ENCODE data around the gene LYPD6.
"Not testable (repeated sequence)": the region's sequence is repeated elsewhere in the genome, so short reads cannot be mapped to it uniquely, and the experiment has no call there.

Gene LYPD6

GRCh38 chr2:149330127-149331022 lies at the start of gene LYPD6:
Gene LYPD6 (plus strand): TSS chr2:149330587. CDS start chr2:149437709, 107,122 bp downstream.
- DNase-seq (ENCODE audit: low spot score): peak; percentile 48

DNA sequence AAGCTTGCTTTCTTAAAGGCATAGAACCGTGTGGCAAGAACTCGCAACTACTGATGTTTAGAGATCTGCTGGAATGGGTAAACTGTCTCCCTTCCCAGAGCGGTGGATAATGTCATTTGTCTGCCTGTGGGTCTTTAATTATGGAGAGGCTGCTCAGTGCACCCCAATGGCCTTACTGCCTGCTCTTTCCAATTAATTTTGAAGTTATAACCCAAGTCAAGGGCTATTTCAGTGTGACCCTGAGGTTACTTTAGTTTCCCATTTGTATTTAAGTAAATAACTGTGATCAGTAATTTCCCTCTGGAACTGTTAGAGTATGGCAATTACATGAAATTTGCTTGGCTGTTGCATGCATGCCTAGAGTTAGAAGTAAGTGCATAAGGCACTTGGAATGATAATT lies 48.9 kb upstream of the LYPD6 start:
- no peak for DNase-seq (ENCODE audit: low spot score)

DNA sequence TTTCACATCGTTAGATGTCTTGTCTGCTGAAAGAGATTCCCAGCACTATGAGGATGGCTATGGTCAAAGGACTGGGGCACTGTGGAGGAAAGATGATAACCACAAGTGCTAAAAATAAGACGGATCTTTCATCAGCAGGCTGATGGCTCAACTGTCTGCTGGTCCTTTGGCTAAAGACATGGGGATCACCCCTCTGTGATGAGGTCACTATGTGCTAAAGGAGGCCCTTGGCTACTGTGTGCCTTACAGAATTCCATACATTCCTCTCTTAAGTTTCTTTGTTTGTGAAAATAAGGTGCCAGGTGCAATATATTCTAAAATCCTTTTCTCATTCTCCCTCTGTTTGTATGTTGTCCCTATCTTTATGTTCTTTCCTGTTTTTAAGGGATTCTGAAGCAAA lies 39.7 kb upstream of the LYPD6 start:
- DNase-seq (ENCODE audit: low spot score): no peak

DNA sequence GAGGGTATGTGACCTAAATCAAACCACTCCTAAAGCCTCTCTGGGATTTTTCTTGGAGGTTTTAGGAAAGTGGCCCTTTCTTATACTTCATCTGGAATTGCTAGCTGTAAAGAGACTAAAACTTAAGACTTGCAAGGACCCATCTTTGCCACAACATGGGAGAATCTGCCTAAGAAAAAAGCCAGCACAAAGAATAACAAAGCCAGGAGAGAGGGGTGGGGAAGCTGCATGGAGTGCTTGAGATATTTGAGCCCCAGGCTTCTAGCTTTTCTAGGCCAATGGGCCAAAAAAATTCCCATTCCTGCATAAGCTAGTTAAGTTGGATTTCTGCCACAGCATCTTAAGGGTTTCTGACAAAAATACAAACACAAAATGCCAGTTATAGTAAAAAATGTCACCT lies 38.5 kb upstream of the LYPD6 start:
- DNase-seq (ENCODE audit: low spot score): no peak

DNA sequence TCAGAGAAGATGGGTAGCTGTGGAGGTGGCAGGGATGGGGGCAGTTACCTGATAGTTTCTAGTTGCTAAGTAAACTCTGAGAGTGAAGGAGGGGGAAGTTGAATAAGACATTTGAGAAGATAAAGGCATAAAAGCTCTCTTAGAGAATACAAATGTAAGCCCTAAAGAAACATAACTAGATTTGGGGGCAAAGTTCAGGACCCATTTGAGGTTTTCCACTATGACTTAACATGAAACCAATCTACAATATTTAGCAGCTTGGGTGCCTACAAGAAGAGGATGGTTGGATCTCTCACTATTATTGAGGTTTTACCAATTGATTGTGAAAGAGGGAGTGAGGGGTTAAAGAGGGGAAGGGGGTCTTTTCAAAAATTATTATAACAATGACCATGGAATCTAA lies 34.4 kb upstream of the LYPD6 start:
- DNase-seq (ENCODE audit: low spot score): no peak

DNA sequence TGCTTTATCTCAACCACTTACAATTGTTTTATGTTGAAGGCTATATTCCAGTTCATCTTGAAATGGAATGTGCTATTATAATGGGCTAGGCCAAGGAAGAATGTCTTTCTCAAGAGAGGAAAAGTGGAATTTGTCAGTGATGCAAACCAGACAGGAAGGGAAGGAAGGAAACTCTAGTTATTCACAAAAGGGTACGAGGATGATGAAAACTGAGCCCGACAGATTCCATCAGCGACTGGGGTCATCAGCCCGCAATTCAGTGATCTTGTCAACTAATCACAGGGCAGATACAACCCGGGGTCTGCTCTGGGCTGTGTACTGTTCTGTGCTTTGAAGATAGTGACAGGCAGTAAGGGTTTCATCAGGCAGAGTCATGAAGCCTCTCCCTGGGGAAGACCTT lies 23.4 kb upstream of the LYPD6 start:
- DNase-seq (ENCODE audit: low spot score): no peak

DNA sequence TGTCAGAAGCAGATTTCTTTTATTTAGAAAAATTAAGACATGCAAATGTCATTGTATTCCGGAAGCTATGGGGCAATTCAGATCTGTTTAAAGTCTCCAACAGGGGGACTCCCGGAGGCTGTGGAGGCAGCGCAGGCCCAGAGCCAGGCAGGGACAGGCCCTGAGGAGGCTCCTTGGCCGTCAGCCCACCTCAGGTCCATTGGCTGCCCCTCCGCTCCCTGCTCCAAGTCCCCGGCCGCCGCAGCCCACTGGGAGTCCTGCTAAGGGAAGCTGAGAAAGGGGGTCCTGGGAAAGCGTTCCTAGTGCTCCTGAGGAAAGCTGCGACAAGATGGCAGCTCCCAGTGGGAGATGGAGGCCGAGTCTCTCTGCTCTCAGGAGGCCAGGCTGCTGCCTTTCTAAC lies 20.0 kb upstream of the LYPD6 start:
- no peak for DNase-seq (ENCODE audit: low spot score)

DNA sequence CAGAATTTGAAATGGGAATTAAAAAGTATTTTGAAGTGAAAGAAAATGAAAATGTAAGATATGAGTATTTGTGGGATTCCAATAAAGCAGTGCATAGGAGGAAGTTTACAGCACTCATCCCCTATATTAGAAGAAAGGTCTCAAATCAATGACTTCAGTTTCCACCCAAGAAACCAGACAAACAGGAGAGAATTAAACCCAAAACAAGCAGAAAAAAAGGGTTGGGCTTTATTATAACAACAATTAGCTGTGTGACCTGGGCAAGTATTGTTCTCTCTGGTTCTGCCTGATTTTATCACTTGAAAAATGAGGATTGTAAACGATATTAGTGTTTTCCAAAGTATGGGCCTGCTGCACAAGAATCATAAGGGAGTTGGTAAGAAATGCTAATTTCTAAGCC lies 18.3 kb upstream of the LYPD6 start:
- no peak for DNase-seq (ENCODE audit: low spot score)

DNA sequence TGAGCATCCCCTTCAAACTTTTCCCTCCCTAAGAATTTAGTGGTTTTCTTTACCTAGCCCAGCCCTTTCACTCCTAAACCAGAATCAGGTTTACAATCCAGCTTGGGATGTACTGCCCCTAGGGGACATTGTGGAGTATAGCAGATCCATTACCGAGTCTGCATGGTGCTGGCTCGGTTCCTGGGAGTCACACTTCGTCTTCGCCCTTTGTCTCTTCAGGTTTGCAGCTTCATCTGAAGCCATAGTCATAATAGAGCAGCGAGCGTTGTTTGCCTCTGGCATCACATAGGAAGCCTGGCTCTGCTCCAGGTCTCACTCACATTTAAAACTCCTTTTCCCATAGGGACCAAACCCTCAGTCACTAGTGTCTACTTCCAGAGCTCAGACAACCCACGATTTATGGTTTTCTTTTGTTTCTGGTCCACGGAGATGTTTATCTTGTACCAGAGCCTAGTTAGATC lies 16.8 kb upstream of the LYPD6 start:
- peak; percentile 52 for DNase-seq (ENCODE audit: low spot score)

- DNase-seq (ENCODE audit: low spot score): no peak
Measured at GRCh38 chr2:149314687-149315086, 15.7 kb upstream of the LYPD6 start.

- DNase-seq (ENCODE audit: low spot score): no peak
Measured at GRCh38 chr2:149315461-149315860, 14.9 kb upstream of the LYPD6 start.

DNA sequence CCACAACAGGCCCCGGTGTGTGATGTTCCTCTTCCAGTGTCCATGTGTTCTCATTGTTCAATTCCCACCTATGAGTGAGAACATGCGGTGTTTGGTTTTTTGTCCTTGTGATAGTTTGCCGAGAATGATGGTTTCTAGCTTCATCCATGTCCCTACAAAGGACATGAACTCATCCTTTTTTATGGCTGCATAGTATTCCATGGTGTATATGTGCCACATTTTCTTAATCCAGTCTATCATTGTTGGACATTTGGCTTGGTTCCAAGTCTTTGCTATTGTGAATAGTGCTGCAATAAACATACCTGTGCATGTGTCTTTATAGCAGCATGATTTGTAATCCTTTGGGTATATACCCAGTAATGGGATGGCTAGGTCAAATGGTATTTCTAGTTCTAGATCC lies 11.8 kb upstream of the LYPD6 start:
- DNase-seq (ENCODE audit: low spot score): not testable (repeated sequence)

GRCh38 chr2:149320362-149320761 lies 10.0 kb upstream of the LYPD6 start:
- DNase-seq (ENCODE audit: low spot score): no peak

DNA sequence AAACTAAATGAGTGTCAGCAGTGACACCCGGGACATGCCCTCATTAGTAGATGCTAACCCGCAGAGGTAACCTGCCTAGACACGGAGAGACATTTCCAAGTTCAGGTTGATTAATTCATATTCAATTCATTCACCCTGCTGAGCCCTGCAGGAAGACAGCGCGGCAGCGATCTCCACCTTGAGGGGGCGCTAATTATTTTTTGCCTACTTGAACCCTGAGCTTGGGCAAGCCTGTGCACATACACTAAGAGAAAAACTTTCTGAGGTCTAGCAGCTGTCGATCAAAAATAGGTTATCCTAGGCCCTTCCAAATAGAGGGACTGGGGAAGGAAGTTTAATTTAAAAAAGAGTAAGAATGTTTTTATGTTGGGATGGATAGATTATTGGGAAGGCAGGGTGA lies 1.3 kb upstream of the LYPD6 start:
- DNase-seq (ENCODE audit: low spot score): peak; percentile 6

DNA sequence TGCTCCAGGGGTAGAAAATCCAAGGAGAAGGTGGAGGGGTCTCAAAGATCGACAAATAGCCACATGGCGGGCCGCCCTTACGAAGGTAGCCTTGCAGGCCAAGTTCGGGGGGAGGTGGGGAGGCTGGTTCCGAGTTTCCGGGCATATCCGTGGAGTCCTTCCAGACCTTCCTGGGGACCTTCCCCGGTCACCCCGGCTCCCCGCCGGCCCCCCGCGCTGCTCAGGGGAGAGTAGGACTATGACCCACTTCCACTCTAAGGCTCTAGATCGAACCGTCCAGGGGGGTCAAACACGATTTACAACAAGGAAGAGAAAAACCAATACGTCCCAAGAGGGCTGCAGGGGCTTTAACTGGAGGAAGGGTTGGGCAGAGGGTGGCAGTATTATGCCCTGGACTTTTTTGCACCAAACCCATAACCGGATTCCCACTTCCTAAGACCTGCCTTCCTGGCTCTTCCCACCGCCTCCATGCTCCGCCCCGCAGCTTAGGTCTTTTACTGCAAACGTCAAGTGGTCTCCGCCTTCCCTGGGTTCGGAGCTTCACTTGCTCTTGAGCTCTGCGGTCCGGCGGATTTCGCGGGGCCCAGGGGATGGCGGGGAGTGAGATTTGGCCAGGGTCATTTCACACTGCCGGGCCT lies 779 bp upstream of the LYPD6 start:
- DNase-seq (ENCODE audit: low spot score): peak; percentile 79

GRCh38 chr2:149331023-149331400 lies 625 bp downstream of the LYPD6 start:
- no peak for DNase-seq (ENCODE audit: low spot score)

- DNase-seq (ENCODE audit: low spot score): no peak
Measured at GRCh38 chr2:149332364-149332763, 2.0 kb downstream of the LYPD6 start.

DNA sequence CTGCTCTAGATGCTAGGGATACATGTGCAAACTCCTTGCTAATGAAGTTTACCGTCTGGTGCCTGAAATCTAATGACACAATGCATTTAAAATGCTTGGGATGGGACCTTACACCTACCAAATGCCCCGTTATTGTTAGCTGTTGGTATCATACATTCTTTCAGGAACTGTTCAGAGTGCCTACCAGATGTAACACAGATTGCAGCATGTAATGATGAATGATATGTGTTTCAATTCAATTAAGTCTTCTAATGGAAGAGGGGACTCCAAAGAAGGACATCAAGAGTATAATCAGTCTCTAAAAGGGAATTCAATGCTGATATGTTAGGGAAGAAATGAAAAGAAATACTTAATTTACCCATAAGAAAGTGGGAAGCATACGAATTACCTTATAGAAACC lies 3.2 kb downstream of the LYPD6 start:
- no peak for DNase-seq (ENCODE audit: low spot score)

GRCh38 chr2:149334156-149334555 lies 3.8 kb downstream of the LYPD6 start:
- DNase-seq (ENCODE audit: low spot score): no peak

DNA sequence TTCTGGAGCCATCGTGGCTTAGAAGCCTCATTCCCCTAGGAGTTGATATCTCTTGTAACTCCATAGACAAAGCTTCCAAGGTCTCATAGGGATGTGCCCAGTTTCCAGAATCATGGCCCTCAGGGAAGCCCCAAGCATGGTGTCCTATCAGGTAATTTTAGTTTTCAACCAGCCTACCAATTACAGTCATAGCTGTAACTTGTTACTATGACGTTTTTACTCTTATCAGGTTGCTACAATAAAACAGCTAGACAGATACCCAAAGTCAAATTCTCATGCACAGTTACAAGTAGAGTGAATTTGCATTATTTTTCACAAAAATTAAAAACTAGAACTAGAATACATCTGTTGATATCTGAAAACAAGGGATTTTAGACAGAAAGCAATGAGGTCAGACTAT lies 8.9 kb downstream of the LYPD6 start:
- no peak for DNase-seq (ENCODE audit: low spot score)

GRCh38 chr2:149342509-149342908 lies 12.1 kb downstream of the LYPD6 start:
- no peak for DNase-seq (ENCODE audit: low spot score)

DNA sequence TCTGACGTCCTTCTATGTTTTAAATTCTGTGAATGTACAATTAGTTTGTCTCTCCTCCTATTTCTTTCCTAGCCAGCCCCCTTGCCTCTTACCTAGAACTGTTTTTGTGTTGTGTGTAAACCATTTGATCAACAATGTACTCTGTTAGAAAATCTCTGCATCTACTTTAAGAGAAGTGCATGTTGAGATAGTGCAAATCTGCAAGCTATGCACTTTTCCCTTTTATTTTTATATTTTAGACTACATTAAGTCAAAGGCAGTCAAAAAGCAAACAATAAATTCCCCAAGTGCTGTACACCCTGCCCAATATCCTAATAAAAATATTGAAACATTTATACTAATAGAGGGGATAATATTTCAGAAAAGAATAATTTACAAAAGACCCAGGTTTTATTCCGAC lies 13.7 kb downstream of the LYPD6 start:
- DNase-seq (ENCODE audit: low spot score): no peak

DNA sequence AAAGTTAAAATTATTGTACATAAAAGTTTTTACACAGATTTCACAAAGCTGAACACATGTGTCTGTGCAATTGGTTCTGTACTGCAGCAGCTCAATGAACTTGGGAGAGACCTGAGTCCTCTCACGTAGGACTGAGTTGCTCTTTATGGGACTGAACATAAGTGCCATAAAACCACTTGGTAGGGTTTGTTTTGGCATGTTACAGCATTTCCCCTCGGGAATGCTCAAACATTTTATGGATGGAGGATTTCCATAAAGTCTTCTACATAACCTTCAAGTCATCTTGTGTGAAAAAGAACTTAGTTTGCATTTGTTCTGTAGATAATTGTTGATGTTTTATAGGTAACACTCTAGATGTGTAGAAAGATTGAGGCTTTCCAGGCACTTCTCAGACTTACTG lies 15.9 kb downstream of the LYPD6 start:
- no peak for DNase-seq (ENCODE audit: low spot score)

GRCh38 chr2:149348291-149348690 lies 17.9 kb downstream of the LYPD6 start:
- DNase-seq (ENCODE audit: low spot score): no peak

All from cerebellar cortex (tissue), 1 donor.